Medulla oblongata (tissue), 1 donor: Measurements from ENCODE around the gene RASSF9.

Experiments used
- DNase-seq: peaks from one replicate; pipeline ENCODE4 v3.0.0-alpha.2; 2015; ENCODE audit errors: extremely low spot score

RASSF9 gene

DNA sequence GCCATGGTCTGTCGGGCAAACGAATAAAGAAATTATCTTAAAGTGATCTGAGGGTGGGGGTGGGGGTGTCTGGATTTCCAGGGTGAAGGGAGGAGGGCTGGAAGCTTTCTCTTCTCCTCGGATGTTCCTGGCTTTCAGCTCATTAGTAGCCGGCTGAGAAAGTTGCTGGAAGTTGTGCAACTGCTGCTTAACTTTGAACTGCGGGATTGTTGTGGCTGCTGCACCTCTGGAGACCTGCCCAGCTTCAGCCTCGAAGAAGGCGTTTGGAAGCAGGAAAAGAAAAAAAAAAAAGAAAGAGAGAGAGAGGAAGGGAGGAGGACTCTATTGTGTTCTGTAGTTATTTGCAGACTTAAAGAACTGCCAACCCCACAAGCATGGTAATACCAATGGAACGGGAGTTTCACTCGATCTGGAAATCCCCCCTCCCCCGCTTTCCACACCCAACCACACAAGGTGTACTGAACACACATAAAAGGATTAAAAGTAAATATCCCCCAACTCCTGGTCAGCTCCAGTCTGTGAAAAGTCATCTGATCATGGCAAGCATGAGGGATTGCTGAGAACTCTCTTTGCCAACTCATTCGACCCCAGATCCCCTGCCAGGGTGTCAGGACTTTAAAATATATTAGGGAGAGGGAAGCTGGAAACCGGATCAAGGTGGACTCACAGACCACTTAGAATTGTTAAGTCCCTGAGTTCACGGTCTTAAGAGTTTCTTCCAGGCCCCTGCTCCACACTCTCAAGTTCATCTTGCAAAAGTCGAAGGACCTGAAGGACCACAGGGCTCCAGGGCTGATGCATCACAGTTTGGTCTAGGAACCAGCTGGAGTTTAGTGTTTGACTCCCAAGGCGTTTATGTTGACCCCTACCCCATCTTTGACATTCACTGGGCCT lies at the start of gene RASSF9:
TSS of gene RASSF9 (minus strand) at position 213 of the 894 bp plus-strand sequence. CDS start at position 5, 208 bp downstream.
- peak; percentile 38 for DNase-seq

DNA sequence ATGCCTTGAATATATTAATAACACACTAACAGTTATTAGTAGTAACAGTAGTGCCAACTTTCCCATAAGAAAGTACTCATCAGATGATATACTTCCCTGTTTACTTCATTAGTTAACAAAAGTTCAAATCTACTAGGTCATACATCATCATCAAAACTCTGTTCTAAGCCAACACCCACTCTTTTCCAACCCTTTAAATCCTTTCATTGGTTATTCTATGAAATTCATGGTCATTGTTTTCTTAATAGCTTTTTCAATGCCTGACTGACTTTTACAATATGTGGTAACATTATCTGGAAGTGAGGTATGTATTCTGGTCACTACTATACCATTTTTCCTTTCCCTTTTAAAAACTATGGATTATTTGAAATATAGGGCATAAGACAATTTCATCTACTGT lies 47.6 kb upstream of the RASSF9 start:
- no peak for DNase-seq

DNA sequence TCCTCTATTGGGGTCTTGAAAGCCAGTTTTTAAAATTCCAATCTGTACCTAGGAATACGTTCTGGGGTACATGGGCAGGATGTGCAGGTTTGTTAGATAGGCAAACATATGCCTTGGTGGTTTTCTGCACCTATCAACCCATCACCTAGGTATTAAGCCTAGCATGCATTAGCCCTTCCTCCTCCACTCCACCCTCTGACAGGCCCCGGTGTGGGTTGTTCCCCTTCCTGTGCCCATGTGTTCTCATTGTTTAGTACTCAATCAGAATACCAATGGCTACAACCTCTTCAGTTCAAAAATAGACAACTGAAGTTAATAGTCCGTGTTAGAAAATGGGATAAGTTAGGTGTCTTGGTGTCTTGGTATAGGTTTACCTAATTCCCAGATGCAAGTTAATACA lies 41.2 kb upstream of the RASSF9 start:
- DNase-seq, result no peak

DNA sequence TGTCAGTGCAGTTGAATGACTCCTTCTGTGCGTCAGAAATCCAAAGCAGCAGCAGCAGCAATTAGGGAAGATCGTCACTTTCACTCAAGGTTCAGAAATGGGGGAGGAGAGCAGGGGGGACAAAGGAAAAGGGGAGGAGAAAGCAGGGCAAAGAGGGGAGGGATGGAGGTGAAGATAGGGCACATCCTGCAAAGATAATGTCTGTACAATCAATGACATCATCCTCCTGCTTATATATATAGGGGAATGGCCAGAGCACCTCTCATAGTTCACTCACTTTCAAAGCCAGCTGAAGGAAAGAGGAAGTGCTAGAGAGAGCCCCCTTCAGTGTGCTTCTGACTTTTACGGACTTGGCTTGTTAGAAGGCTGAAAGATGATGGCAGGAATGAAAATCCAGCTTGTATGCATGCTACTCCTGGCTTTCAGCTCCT lies 37.8 kb upstream of the RASSF9 start, which contains the start of gene NTS:
TSS of gene NTS (plus strand) at position 265 of the 431 bp plus-strand sequence. CDS start at position 374, 109 bp downstream.
- DNase-seq, result no peak

DNA sequence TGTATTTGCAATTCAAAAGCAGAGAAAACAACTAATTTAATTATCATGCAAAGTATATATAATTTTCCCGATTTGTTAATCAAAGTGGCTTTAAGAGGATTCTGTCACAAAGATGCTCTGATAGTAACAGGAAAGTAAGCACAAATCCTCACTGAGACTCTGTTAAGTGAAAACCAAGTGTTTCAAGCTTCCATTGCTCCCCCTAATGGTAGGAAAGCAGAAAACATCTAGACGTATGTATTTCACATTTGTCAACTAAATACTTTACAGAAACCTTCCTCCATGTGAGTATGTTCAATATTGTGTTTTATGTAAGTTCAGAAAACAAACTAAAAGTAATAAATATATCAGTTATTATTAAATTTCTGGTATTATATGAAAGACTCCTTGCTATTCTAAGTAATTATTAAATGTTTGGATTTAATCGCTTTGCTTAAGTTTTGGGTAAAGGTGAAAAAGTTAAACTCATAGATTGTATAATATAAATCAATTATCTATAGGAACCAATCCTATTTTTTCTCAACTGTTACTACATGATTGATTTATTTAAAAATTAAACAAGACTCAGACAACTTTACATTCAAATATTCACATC lies 36.4 kb upstream of the RASSF9 start:
- peak; percentile 73 for DNase-seq

DNA sequence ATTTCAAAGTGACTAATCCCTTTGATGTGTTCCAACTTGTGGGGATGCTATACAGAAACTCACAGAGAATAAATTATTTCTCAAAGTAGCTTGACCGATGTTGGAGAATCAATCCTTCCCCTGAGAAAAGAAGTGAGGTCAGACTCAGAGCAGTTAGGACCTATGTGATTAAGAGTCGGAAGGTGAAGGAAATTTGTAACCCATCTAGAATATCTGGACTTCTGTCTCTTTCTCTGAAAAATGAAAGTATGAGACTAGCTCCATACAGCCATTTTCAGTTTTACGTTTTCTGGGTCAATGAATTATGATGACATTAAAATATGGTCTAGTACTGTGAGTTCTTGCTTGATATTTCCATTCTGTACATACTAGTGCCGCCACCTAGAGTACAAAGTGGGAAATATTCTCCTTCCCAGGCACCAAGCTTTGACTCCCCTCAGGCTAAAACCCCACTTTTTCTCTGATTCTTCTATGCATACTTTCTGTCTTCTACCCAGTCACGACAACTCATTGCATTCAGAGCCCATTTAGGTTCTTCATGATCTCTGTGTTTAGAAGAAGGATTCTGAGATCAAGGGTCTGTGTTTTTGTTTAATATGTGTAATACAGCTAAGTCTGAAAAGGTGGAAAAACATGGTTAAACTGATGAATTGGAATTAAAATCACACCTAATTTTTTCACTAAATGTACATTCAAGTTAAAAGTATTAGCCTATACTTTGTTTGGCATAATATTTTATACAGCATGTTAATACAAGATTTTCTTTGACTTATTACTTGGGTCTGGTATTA lies 31.0 kb upstream of the RASSF9 start:
- DNase-seq, result peak; percentile 67

DNA sequence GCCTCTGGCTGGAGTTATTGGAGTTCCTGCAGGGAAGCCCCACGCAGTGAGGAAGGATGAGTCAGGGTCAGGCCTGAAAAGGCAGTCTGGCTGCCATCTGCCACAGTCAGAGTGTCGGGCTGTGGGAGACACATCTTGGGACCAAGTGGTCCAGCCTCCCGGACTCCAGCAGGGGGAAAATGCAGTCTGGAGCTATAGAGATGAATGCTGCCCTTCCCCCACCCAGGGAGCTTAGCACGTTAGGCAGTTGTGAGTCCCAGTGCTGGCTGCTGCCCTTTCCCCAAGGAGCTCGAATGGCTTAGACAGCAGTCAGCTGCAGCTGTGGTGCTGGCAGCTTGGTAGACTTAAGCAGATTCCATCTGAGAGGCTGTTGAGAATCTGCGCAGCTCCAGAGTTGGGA lies 29.7 kb upstream of the RASSF9 start:
- DNase-seq, result no peak

DNA sequence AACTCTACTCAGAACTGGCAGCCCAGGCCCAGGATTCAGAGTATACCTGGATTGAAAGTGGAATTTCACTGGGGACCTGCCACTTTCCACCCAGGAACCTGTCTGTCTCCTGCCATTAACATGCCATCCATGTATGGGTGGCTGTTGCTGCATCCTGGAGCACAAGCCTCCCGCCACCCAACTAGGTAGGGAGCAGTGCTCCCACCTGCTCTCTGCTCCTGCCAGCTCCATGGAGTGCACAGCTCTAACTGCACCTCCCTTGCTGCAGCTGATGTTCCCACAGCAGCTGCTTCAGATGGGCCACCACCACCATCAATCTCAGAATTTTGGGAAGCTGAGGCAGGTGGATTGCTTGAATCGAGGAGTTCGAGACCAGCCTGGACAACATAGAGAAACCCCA lies 20.8 kb upstream of the RASSF9 start:
- DNase-seq, result no peak

DNA sequence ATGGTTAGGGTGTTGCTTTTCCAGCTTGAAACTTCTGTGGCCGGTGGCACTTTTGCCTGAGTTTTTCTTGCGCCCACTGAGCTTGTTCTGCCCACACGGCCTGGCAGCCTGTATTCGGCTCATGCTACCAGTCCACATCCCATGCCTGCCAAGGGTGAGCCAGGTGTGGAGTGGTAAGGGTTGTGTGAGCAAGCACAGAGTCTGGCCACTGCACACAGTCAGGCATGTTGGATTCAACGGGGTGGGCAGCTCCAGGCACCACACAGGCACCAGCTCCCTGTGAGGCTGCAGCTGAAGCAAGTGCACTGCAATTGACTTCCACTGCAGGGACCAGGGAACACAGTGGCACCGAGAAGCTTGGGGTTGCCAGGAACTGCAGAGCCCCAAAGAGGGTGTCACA lies 19.1 kb upstream of the RASSF9 start:
- no peak for DNase-seq

DNA sequence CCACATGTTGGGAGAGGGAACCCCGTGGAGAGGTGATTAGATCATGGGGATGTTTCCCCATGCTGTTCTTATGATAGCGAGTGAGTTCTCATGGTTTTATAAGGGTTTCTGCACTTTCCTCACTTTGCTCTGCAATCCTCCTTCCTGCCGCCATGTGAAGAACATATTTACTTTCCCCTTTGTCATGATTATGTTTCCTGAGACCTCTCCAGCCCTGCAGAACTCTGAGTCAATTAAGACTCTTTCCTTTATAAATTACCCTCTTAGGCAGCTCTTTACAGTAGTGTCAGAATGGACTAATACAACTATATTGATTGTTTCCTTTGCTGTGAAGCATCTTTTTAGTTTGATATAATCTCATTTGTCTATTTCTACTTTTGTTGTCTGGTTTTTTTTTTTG lies 13.1 kb upstream of the RASSF9 start:
- no peak for DNase-seq

DNA sequence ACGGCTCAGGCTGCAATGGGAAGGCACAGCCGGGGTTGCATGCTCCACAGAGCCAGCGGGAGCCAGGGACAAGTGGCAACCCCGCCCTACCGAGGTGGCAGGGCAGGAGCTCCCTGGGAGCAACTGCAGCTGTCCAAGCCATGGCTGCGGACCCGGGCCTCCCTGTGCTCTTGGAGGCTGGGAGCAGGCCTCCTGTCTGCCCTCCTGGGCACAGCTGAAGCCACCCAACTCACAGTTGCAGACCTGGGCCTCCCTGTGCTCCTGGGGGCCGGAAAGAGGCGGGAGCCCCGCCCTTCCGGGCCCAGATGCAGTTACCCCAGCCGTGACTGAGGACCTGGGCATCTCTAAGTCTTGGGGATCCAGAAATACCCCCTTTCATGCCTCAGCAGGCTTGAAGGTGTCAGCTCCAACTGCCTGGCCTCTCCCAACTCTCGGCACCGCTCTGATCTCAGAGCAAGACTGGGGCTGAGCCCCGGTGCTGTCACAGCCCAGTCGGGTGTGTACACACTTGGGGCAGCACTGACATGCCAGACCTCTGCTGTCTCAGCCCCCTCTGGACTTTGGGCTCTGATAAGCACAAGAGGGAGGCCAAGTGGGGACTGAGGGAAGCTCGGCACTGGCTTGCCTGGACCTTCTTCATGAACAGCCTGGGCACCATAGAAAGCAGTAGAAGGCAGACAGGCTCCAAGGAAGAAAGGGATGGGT lies 7.5 kb upstream of the RASSF9 start:
- no peak for DNase-seq

DNA sequence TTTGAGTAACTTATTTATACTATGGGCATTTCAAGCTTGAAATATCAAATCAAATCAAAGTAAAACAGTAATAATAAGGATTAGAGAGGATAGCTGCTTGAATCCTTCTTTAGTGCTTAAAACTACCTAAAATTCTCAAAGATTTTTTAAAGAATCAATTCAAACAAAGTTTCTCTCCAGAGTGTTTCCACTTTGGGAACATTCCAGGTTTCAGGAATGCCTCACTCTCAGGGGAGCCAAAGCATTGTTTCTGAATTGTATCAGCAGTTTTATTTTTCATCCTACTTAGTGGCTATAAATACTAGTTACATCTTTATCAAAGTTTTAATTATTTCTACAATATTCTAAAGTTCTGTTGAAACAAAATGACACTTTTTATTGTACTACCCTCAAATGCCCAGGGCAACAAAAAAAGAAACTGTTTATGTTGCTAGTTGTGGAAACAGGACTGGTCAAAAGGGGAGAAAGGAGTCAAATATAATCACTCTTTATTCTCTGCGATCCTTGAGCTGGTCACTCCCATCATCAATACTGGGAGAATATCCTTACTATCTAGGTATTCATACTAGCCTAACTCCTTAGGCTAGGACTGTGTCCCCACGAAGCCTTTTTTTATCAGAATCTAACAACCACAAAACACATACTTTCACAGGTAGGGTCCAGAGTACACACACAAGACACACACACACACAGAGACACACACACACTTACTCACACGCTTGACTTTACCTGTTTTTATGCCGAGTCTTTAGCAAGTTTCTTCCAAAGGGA lies 598 bp downstream of the RASSF9 start:
- DNase-seq, result peak; percentile 26

DNA sequence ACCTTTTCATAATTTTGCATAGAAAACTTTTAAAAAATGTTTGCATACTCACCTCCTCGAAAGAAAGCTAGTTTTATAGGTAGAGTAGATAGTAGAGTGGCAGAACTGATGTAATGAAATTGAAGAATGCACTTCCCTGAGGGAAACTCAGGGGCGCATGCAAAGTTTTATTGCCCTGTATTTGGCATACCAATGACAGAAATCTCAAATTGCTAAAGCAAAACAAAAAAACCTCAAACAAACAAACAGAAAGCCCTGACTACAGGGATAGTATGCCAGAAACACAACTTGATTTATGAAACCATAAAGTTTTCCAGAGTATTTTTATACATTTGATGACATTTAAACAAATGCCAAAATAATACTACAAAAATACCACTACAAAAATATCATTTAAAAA lies 1.8 kb downstream of the RASSF9 start:
- peak; percentile 2 for DNase-seq

DNA sequence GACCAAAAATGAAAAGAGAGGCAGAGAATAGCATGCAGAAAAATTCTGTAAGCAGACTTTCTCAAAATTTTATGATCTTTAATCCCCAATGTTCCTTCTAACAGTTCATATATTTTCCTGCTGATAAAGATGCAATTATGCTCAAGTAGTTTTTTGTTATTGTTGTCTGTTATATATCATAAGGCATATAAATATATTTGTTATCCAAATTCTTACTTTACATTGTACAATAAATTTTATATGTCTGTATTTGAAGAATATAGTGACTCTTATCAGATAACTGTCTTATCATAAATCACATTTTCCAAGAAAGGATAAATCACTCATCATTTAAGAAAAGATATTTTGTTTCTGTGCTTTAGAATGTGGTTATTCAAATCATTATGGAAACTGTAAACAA lies 2.6 kb downstream of the RASSF9 start:
- DNase-seq, result no peak

DNA sequence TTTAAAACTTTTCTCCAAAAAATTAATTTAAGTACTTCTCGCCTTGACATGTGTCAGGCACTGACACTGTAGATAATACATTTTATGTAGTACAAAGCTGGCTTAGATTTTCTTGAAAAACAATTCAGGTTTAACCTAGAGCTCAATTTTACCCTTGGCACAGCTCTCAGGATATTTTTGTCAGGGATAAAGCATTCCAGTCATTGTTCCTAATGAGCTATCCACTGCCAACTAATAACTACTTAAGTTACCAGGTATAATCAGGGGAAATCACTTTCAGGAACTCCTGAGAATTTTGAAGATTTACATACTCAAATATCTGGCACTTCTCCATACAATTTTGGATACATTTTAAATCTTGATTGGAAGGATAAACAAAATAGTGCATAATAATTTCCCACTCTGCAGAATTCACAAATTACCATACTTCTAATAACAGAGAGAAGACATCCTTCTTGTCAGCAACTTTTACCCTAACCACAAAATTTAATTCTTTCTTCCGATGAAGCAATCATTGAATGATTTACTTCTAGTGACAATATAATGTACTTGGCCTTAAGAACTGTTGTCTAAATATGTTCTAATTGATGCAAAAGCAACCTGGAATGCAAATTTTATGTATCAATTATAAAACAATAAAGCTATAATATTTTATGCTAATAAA lies 4.8 kb downstream of the RASSF9 start:
- DNase-seq, result no peak

DNA sequence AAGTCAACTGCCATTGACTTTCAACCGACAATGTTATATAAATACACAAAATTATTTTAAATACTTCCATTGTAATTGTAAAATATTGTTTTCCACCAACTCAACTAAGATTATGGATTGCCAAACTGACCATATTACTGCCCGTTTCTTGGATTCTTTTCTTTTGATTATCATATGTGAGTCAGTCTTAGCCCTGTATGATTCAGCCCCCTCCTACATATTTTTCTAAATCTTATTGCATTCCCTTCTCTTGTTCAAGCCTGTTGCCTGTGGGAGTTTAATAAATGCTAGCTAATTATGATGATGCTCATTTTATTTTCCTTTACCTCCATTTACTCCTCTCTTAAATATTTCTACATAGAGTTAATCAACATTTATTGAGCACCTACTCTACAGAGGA lies 6.8 kb downstream of the RASSF9 start:
- no peak for DNase-seq

DNA sequence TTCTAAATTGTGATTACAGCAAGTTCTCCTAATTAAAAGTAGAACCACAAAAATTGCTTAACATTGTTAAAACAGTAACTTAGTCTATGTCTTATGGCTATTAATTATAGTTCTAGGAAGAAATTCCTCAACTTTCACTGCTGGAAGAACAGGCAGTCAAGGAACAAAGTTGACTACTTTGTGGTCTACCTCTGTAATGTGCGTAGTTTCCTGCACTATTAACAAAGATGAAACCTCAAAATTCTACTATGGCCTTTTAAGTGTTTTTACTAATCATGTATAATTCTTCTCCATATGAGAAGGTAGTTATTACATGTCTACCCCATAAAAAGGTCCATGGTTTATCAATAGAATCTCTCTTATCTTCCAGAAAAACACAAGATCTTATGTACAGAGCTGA lies 7.6 kb downstream of the RASSF9 start:
- no peak for DNase-seq

DNA sequence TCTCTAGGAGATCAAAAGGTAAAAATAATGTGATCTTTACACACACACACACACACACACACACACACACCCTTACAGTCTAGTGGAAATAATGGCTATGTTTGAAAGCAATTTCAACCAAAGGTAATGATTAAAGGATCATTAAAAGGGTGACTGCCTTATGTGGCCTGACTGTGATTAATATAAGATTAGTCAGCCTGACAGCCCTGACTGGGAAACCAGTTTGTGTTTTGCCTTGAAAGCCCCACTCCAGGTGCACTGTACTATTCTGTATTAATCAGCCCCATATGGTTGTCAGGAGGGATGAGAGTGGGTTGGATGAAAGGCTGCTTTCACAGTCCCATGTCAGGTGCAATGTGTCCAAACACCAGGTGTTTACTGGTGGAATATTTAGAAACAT lies 10.5 kb downstream of the RASSF9 start:
- no peak for DNase-seq

DNA sequence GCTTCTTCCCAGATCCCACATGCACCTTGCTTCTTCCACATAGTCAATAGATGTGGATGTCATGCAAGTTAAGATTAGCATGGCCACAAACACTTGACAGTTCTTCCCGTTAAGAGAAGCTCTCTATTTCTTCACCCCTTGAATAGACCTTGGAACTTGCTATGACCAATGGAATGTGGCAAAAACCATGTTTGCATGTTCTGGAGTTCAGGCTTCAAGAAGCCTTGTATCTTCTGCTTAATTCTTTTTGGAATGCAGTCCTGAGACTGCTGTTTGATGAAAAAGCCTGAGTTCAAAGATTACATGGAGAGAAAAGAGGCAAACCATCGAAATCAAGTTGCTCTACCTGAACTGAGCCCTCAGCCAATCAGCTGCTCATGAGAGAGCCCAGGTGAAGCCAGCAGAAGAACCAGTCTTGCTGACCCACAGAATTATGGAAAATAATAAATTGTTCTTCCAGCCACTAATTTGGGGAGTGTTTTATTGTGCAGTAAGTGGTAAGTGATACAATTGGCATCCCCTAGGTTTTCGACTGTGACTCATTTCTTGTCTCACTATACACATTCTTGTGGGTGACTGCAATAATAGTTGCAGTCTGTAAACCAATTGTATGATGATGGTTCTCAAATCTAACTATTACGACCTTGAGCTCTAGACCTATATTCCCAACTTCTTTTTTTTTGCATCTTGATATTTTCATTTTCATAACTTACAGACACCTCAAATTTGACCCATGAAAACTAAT lies 12.6 kb downstream of the RASSF9 start:
- no peak for DNase-seq

DNA sequence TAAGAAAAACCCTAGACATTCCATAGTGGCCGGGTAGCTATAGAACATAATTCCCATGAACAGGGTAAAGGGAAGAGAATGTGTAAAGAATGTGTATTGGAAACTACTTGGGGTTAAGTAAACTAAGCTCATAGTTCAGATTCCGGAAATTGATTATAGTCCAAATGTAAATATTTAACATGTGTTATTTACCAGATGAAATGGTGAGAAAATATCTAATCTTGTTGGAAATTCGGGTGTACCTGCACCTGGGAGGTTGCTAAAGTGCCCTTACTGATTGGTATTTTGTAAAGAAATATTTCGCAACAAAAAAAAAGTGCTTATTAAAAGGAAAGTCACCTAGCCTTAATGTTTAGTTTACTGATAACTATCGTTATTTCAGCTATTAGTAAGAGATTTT lies 14.4 kb downstream of the RASSF9 start:
- no peak for DNase-seq
